GM18505 (cell line): ENCODE results near the gene TM7SF3.
A peak's percentile ranks its signal among the peaks of the same experiment; 100 is the strongest.
"Not testable (repeated sequence)": the region's sequence is repeated elsewhere in the genome, so short reads cannot be mapped to it uniquely, and the experiment has no call there.

Experiments
- ATAC-seq: cut with Tn5 transposase; IDR thresholded peaks from one replicate; pipeline ENCODE4 v1.9.1; 2021; ENCODE audit not compliant: unreplicated experiment
- POLR2A ChIP-seq: IDR thresholded peaks from 4 replicates; pipeline ENCODE4 v1.6.1; 2011; ENCODE audit warnings: borderline replicate concordance; ENCODE audit not compliant: insufficient read depth, insufficient read length; ENCODE audit errors: extremely low read depth

TM7SF3 gene

GRCh38 chr12:27032679-27033078 lies 18.5 kb upstream of the TM7SF3 start:
- no peak for TF ChIP-seq POLR2A
- ATAC-seq, result no peak

- no peak for TF ChIP-seq POLR2A
- no peak for ATAC-seq
Measured at GRCh38 chr12:27031531-27031930, 17.3 kb upstream of the TM7SF3 start.

GRCh38 chr12:27026257-27026656 lies 12.1 kb upstream of the TM7SF3 start:
- TF ChIP-seq POLR2A, result no peak
- no peak for ATAC-seq

- no peak for TF ChIP-seq POLR2A
Measured at GRCh38 chr12:27025116-27025515, 10.9 kb upstream of the TM7SF3 start.

GRCh38 chr12:27024291-27024690 lies 10.1 kb upstream of the TM7SF3 start:
- no peak for TF ChIP-seq POLR2A
- ATAC-seq, result no peak

More at GRCh38 chr12:27025116-27025515, 10.9 kb upstream of the TM7SF3 start:
- no peak for ATAC-seq

- no peak for TF ChIP-seq POLR2A
- ATAC-seq, result no peak
Measured at GRCh38 chr12:27020761-27021160, 6.6 kb upstream of the TM7SF3 start.

- ATAC-seq, result no peak
Measured at GRCh38 chr12:27018037-27018436, 3.9 kb upstream of the TM7SF3 start.

GRCh38 chr12:27017163-27017823 lies 3.1 kb upstream of the TM7SF3 start:
- ATAC-seq, result not testable (repeated sequence)

More at GRCh38 chr12:27018037-27018436, 3.9 kb upstream of the TM7SF3 start:
- no peak for TF ChIP-seq POLR2A

GRCh38 chr12:27015730-27016076 lies 1.5 kb upstream of the TM7SF3 start:
- no peak for ATAC-seq
- TF ChIP-seq POLR2A, result no peak

GRCh38 chr12:27014859-27015729 lies 910 bp upstream of the TM7SF3 start:
- no peak for TF ChIP-seq POLR2A
- ATAC-seq, result no peak

- ATAC-seq, result peak; percentile 6
Measured at GRCh38 chr12:27013611-27014084, 536 bp downstream of the TM7SF3 start.

GRCh38 chr12:27012982-27013255 lies 1.3 kb downstream of the TM7SF3 start:
- no peak for ATAC-seq
- TF ChIP-seq POLR2A, result no peak

More at GRCh38 chr12:27013611-27014084, 536 bp downstream of the TM7SF3 start:
- TF ChIP-seq POLR2A, result no peak

- no peak for TF ChIP-seq POLR2A
- ATAC-seq, result no peak
Measured at GRCh38 chr12:27012239-27012981, 1.8 kb downstream of the TM7SF3 start.

GRCh38 chr12:27009881-27010301 lies 4.3 kb downstream of the TM7SF3 start:
- no peak for ATAC-seq
- TF ChIP-seq POLR2A, result no peak

- no peak for TF ChIP-seq POLR2A
- no peak for ATAC-seq
Measured at GRCh38 chr12:27008081-27008480, 6.1 kb downstream of the TM7SF3 start.
